Stromal cell of bone marrow (primary cell): ENCODE results near the gene PBX1.
A peak's percentile ranks its signal among the peaks of the same experiment; 100 is the strongest.
"Not testable (repeated sequence)": the region's sequence is repeated elsewhere in the genome, so short reads cannot be mapped to it uniquely, and the experiment has no call there.

ENCODE experiments used
- DNase-seq: peaks from one replicate; pipeline ENCODE4 v3.0.0-alpha.2; 2012; ENCODE audit warnings: low read depth

PBX1 gene

DNA sequence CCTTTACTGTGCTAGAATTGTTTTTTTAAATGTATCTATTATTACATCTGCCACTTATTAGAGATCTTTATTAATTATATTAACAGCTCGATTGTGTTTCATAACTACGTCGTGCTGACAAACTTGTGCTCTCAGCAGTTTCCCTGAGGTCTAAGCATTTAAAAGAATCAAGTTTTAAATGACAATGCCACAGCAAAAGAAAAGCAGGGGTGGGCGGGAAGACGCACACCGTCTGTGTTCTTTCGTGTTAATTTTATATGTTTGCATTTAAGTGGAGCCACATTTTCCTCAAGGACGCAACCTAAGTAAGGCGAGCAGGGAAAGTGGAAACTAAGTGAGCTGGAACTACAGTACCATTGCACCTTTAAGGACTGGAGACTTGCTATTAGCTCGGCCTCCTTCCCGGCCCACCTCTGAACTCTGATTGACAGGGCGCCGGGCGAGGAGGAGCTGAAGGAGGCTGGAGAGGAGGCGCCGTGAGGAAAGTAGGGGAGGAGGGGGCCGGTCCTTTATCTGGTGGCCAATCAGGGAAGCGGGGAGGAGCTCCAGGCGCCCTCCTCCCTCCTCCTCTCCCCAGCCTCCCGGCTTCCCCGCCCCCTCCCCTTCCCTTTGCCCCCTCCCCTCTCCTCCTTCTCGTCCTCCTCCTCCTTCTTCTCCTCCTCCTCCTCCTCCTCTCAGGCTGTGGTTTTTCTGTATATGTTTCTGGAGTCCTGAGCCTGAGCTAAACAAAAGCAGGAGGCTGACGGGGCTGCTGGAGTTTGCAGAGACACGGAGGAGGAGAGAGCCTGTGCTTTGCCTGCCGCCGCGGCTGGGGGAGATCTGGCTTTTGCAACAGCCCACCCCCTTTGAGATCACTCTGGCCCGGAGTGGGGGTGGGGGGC, at the start of gene PBX1:
Gene PBX1 (plus strand): TSS at position 724 of the 881 bp plus-strand sequence.
- peak; percentile 98 for DNase-seq

DNA sequence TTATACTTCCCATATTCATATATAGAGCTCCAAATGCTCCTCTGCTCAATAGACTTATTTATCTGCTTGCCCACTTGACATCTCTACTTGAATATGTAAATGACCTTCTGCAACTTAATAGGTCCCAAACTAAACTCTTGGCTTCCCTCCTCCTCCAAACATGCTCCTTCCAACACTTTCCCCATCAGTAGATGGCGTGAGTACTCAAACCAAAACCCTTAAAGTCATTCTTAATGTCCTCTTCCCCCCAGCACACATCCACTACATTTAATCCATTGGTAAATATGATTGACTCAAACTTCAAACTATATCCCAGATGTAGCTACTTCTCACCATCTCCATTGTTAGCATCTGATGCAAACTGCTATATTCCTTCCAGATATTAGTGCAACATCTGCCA, 48.5 kb upstream of the PBX1 start:
- no peak for DNase-seq

DNA sequence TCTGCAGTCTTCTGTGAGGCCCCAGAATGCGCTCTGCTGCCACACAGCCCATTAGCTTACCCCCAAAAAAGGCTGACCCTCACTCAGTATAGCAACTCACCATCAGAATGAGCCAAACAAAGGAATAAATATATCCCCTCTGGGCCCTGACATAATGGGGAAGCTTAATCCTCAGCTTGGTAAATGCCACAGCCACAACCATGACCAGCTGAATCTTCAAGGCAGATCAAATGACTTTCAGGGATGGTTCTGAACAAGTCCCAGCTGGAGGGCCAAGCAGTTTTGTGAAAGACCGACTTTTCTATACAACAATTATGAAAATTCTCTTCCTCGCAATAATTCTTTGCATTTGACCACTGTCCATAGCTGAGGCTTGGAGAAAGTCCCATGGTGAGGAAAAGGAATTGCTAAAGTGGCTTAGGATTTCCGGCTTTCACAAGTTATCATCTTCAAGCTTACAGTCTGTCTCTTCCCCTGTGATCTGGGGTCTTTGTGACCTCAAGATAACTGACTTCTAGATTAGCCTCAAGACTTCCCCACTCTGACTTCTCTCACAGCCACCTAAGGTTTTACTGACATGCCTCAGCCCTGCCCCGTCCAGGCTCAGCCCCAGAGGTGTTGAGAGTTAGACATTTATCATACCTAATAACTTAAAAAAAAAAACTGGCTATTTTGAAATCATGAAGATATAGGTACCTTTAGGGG, 47.8 kb upstream of the PBX1 start:
- DNase-seq = no peak

DNA sequence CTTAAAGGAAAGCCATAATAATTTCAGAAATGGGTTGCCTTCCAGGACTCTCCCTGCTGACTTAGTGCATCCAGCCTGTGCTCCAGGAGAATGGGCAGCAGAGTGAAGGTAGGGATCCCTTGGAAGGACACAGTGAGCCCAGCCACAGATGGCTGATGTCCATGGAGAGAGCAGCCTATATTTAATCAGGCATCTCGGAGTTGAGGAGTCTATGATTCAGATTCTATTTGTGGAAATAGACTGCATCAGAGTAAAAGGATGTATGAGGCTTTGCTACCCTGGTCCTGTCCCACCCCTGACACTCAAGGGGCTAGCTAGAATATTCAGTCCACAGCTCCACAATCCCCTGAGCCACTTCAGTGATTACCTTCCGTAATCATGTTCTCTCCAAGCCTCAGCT, 43.8 kb upstream of the PBX1 start:
- DNase-seq = no peak

DNA sequence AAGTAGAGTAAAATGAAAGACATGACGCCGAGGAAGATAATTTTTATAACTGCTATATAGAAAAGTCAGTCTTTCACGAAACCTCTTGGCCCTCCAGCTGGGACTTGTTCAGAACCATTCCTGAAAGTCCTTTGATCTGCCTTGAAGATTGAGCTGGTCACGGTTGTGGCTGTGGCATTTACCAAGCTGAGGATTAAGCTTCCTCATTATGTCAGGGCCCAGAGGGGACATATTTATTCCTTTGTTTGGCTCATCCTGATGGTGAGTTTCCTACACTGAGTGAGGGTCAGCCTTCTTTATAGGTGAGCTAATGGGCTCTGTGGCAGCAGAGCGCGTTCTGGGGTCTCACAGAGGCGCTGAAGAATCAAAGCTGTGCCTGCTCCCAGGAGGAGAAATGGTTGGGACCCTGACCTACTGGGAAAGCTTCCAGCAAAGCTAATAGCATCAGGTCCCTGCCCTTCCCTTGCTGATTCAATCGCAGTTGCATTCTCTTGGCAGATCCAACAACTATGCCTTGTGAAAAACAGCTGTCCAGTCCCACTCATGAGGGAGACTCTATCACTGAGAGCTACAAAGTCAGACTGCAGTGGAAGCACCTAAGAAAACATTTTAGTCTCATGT, 43.2 kb upstream of the PBX1 start:
- DNase-seq = no peak

DNA sequence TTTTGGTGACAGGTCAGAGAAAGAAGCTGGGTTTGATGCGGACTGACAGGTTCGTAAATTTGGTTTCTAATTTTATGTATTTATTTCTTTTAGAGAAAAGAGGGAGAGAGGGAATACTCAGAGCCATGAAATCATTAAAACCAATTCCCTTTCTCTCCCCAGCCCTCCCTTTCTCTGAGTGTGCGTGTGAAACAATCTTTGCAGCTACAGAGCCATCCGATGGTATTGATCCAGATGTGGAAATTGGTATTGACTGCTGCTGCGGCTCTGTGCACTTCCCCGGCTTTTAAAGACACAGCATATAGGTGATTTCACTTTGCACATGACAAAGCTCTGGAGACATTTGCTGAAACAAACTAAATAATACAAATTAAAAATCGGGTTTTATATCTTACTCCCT, 42.4 kb upstream of the PBX1 start:
- DNase-seq = no peak

DNA sequence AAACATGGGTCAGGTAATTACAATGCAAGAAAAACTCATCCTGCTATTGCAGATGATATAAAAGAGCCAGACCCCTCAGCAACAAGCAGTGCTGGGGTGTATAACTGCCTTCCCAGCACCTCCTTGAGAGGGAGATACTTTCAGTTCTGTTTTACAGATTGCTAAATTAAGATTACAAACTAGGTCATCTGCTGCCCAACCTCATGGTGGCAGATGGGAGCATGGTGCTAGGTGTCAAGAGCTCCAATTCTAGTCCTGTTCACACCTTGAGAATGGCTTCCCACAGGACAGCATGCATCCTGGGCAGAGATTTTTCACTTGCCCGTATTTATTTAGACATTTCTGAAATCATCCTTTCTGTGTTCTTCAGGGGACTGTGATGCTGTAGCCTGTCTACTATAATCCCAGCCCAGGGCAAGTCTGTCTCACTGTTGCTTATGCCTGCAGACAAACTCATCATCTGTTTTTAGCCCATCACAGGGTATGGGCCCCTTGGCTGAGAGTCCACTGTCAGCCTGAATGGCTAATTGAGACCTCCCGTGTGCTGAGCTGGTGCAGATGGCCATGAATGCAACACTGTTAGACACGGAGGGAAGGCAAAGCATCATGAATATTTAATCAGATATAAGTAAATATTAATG, 40.2 kb upstream of the PBX1 start:
- DNase-seq = no peak

DNA sequence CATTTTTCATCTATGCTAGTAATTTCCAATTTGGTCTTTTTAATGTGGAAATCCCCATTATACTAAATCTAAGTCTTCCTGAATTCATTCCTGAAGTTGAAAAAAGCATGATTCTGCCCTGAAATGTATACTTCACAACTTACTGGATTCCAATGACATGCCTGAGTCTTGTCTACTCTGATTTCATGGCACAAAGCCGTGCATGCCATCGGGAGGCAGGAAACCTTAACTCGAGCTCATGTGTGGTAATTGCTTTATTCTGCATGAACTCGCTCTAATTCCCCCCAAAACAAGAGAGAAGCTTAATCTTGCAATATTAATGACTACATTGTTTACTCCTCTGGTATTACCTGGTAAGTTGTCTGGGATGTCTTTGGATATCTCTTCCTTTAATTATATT, 39.6 kb upstream of the PBX1 start:
- DNase-seq = no peak

DNA sequence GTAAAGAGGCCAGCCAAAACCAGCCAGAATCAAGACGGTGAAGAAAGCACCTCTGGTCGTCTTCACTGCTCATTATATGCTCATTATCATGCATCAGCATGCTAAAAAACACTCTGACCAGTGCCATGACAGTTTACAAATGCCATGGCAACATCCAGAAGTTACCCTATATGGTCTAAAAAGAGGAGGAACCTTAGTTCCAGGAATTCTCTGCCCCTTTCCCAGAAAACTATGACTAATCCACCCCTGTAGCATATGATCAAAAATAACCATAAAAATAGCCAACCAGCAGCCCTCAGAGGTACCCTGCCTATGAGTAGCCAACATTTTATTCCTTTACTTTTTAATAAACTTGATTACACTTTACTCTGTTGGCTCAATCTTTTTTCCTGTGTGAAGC, 34.2 kb upstream of the PBX1 start:
- DNase-seq = peak; percentile 70

DNA sequence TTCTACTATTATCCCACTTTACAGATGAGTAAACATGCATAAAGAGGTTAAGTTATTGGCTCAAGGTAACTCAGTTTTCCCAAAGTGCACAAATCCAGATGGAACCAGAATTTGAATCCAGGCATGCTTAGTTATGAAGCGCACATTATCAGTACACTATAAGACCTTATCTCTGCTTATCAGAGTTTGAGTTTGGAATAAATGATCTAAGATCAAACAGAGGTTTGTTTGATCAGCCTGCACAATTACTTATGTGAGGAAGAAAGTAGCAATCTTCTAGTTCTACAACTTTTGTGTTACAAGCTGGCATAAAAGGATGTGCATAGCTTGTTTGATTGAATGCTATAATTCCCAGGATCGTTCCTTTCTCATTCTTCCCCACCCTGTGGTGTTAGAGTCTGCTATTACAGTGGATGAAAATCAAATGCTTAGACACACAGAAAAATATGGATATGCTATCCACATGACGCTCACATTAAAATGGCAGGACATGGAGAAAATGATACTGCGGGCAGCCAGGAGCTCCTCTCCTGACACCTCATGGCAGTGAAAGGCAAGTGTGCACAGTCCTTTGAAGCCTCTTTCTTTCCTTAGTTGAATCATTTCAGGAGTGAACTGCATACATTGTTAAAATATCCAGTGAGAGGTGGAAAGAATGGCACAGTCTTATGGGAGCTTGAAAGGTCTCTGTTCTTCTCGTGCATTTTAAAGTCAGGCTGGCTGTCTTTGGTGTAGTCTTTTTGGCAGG, 23.9 kb upstream of the PBX1 start:
- no peak for DNase-seq

DNA sequence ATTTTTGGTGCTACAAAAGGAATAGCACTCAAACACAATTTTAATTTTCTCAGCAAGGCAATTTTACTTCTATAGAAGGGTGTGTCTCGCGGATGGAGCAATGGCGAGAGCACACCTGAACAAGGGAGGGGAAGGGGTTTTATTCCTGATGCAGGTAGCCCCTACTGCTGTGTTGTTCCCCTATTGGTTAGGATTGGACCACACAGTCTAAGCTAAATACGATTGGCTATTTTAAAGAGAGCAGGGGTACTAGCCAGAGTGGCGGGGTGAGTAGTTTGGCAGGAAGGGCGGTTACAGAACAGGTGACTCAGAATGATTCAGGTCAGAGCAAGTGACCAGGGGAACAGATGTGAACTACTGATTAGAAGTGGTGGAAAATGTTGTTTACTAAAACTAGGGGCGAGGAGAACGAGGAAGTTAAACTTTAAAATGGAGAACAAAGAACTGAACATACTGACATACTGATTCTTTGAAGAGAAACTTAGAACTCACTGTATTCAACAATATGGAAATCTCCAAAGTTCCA, 6.5 kb upstream of the PBX1 start:
- DNase-seq = not testable (repeated sequence)

DNA sequence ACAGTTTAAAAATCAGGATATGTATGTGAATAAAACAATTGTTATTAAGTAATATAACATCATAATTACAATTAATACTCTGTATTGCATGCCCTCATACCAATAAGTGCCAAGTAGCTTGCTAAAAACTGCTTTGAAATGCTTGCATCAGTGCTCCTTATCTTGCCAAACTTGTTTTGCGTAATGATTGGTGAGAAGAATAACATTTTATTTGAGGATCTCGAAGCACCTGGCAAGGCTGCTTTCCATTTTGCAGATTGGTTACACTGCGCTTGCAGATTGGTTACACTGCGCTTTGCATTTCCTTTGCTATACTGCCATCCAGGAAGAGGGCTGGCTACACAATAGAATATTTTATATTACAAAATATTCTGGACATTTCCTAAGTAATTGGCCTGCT, 1.7 kb upstream of the PBX1 start:
- DNase-seq = no peak

DNA sequence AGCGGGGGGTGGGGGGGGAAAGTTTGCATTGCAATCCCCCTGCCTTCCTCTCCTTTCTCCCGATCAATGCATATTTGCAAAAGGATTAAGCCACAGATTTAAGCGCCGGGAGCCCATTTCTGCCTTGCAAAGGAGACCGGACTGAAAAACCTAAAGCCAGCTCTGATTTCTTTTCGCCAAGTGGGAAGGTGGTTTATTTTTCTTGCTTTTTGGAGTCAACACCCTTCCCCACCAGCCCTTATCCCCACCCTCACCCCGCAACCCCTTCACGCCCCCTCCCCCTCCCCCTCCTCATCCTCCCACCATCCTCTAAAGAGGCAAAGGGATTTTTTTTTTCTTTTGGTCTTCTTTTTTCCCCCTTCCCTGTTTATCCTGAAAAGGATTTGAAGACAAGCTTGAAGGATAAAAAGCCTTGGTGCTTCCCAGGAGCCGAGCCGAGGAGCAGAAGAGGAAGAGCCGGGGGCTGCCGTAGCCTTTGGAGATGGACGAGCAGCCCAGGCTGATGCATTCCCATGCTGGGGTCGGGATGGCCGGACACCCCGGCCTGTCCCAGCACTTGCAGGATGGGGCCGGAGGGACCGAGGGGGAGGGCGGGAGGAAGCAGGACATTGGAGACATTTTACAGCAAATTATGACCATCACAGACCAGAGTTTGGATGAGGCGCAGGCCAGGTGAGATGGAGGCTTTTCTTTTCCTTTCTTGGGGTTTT, 513 bp downstream of the PBX1 start:
- no peak for DNase-seq

DNA sequence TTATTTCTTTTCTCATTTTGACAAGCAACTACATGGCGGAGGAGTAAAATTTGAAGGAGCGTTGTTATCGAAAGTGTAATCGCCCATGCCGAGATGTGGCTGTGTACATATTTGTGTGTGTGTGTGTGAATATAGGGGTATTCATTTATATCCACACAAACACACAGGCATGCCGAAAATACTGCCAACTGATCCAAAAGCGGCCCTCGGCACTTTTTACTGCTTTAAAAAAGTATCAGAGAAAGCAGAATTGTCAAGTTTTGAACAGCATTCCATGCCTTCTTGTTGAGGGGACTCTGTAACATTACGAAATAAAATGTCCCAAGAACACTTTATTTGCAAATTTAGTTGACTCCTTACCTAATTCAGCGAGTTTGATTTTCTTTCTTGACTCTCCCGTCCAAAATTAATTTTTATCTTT, 1.1 kb downstream of the PBX1 start:
- no peak for DNase-seq

DNA sequence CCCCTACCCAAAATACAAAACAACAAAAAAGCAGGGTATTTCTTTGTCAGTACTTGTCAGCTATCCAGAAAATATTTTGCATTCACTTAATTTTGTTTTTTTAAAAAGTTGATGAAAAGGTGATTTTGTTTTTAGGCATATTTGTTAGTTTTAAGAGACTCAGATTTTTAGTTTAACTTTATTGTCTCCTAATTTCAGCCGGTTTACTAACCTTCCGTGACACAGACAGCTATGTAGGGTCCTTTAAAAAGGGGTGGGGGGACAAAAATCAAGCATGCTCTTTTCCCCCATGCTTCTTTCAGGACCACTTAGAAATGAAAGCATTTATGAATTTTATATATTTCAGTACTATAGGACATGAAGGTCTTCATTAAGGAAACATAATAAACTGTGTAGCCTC, 1.6 kb downstream of the PBX1 start:
- no peak for DNase-seq

DNA sequence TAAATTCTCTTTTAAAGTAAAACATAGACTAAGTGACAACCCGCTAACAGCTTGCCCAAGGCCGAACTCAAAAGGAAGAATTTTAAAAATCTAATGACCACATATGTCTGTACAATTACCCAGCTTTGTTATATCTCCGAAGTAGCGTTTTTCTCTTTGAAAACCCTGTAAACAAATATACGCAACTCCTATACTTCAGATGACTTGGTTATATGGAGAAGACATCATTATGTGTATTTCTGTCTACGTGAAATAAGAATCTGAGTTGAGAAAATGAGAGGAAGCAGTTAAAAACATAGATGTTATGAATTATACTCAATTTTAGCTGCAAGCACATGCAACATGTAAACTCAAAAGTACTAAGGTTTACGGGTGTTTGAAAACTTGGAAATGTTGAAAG, 2.0 kb downstream of the PBX1 start:
- DNase-seq = no peak

DNA sequence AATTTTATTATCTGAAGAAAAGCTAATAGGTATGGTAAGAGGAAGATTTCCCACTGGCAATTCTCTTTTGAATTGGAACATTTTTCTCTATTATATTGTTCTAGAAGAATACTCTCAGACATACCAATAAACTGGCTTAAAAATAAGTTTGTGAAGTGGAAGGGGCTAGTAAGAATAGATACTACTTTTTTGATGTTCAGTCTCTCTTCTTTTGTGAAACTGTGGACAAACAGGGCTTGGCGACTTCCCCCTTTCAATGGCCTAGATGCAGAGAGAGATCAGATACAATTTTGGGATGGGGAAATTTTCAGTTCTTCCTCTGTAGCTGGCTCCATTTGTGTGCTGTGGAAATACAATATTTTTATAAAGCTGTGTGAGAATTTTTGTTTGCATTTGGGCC, 2.5 kb downstream of the PBX1 start:
- DNase-seq = no peak

DNA sequence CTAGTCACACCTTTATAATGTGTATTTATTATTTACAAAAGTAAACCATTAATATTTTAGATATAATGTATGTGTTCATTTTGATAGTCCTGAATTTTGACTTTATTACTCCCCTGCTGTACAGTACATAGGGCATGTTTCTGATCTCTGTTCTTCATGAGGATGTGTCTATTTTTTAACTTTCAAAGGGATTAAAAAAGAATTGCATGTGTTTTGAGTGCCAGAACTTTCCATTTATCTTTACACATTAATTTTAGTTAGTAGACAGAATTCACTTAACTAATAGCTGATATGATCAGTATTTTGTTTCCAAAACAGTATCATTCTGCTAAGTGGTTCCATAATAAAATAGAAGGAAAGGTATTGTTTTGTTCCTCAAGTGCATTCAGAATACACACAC, 3.1 kb downstream of the PBX1 start:
- no peak for DNase-seq

DNA sequence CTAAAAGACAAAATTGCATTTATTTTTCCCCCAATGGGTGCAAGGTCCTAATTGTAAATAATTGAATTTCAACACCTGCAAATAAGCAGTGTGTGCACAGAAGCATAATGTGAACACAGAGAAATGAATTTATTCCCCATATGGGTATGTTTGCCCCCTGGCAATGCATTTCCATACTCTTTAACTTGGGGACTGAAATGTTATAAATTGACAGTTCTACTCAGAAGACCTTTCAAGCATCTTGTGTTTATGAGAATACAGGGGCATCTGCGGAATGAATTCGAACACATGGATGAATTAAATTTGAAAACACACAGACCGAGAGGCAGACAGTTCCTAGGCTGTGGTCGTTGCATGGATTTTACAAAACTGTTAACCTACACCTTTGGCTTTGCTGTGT, 3.5 kb downstream of the PBX1 start:
- DNase-seq = no peak

DNA sequence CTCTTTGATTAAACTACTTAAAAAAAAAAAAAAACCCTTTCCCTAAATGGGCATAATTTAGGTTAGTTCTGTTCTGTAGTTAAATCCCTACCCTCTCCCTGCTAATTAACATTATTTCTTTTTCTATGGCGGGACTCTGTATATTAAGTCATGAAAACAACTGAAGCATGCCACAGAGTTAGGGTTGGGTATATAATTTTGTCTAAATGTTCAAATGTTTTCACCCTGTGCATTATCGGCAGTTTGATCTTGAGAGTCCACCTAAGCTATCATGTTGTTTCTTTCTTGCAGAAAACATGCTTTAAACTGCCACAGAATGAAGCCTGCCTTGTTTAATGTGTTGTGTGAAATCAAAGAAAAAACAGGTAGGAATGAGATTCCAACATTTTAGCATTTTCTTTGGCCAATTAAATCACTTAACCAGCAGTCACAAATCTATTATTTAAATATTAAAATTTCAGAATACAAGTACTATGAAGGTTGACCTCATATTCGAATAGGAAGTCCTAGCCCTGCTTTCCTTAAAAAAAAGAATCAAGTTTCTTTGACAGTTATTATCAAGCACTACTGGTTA, 4.0 kb downstream of the PBX1 start:
- DNase-seq = no peak
